ENCODE results near the gene SCAI.

SCAI gene

GRCh38 chr9:124911766-124912165, 231.6 kb downstream of the SCAI start:
- H4K20me1 ChIP-seq = no peaks in the 10 kb centered on the region
- TF ChIP-seq Cebpa-rat (IDR thresholded peaks at IDR 0.05) = no peak
- H3K27me3 ChIP-seq = no peaks in the 10 kb centered on the region
- H3K27ac ChIP-seq = no peak overlapping the region
- no peak overlapping the region for H3K9ac ChIP-seq
- H3K36me3 ChIP-seq = peaks cover 61% of the 10 kb centered on the region
- H3K9me3 ChIP-seq = no peaks in the 10 kb centered on the region
- H3K4me2 ChIP-seq = no peak overlapping the region
- no peak overlapping the region for H3K4me3 ChIP-seq
- H3K4me1 ChIP-seq = no peaks in the 10 kb centered on the region

GRCh38 chr9:124908098-124908497, 235.2 kb downstream of the SCAI start:
- no peaks in the 10 kb centered on the region for H3K4me1 ChIP-seq
- H3K4me3 ChIP-seq = no peak overlapping the region
- no peaks in the 10 kb centered on the region for H3K27me3 ChIP-seq
- H4K20me1 ChIP-seq = no peaks in the 10 kb centered on the region
- no peak overlapping the region for H3K4me2 ChIP-seq
- H3K9ac ChIP-seq = no peak overlapping the region
- no peak overlapping the region for H3K27ac ChIP-seq
- TF ChIP-seq Cebpa-rat (IDR thresholded peaks at IDR 0.05) = no peak
- no peaks in the 10 kb centered on the region for H3K9me3 ChIP-seq
- H3K36me3 ChIP-seq = peaks cover 58% of the 10 kb centered on the region

- no peak for TF ChIP-seq Cebpa-rat (IDR thresholded peaks at IDR 0.05)
- no peaks in the 10 kb centered on the region for H4K20me1 ChIP-seq
- H3K27me3 ChIP-seq = no peaks in the 10 kb centered on the region
- no peak overlapping the region for H3K4me2 ChIP-seq
- no peak overlapping the region for H3K9ac ChIP-seq
- H3K4me1 ChIP-seq = no peaks in the 10 kb centered on the region
- H3K4me3 ChIP-seq = no peak overlapping the region
- H3K36me3 ChIP-seq = peaks cover 56% of the 10 kb centered on the region
- H3K27ac ChIP-seq = no peak overlapping the region
- no peaks in the 10 kb centered on the region for H3K9me3 ChIP-seq
Measured at GRCh38 chr9:124906966-124907365, 236.4 kb downstream of the SCAI start.

DNA sequence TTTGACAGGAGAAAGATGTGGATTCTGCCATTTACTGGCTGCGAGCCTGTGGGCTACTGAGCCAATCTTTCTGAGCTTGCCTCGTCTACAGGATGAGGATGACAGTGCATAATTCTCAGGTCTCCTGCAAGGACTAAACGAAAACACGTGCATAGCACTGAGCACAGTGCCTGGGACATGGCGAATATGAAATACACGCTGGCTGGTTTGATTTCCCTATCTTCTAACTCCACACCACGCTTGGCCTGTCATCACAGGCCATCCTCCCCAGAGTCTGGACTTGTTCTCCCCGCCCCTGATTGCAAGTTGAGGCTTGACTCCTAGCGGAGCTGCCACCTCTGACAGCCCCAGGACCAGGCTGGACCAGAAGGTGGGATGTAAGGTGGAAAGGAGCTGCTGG, 243.5 kb downstream of the SCAI start:
- H3K9me3 ChIP-seq = no peaks in the 10 kb centered on the region
- no peak overlapping the region for H3K4me2 ChIP-seq
- TF ChIP-seq Cebpa-rat (IDR thresholded peaks at IDR 0.05) = no peak
- no peaks in the 10 kb centered on the region for H3K27me3 ChIP-seq
- H3K4me3 ChIP-seq = no peak overlapping the region
- H3K4me1 ChIP-seq = peaks cover 5% of the 10 kb centered on the region; the same call in 1 of the 2 replicates
- peaks cover 58% of the 10 kb centered on the region for H3K36me3 ChIP-seq
- no peak overlapping the region for H3K9ac ChIP-seq
- H4K20me1 ChIP-seq = no peaks in the 10 kb centered on the region
- H3K27ac ChIP-seq = no peak overlapping the region

DNA sequence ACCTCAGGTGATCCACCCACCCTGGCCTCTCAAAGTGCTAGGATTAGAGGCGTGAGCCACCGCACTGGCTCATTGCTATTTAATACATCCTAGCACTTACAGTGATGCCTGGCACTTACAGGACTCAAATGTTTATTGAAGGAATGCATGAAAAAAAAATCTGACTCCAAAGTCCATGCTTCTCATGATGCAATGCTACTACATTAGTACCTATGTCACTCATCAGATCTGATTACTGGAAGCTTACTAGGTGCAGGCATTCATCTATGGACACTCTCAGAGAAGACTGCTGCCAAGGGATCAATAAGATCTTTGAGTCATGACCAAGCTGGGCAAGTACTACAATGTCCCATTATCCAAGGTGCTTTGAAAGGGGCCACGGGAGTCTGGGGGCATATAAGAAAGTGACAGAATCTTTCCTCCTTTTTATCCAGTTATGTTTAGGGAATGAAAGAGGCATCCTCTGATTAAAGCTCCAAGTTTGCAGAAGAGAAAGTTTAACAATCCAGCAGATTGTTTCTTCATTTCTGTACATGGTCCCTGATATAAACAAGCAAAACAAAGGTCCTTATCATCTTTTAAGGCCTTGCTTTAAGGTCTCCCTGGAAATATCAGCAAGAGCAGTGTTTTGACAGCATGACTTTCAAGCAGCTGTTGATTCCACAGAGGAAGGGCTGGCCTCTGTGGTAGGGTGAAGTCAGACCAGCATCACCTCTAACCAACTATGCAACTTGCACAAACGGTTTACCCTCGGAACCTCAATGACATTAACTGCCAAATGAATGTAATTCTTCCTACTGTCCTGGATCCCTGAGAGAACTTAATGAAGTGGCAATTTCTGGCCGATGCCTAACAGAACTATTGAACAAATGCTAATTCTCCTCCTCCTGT, 245.5 kb downstream of the SCAI start:
- Histone ChIP-seq H4K20me1 (no peaks in the 10 kb centered on the region), H3K4me2 (no peak overlapping the region), H3K9me3 (no peaks in the 10 kb centered on the region), H3K27ac (no peak overlapping the region), H3K36me3 (peaks cover 55% of the 10 kb centered on the region), H3K4me3 (no peak overlapping the region), H3K4me1 (peaks cover 11% of the 10 kb centered on the region; the same call in 1 of the 2 replicates), H3K9ac (no peak overlapping the region), H3K27me3 (no peaks in the 10 kb centered on the region)
- TF ChIP-seq Cebpa-rat (IDR thresholded peaks at IDR 0.05) = no peak

DNA sequence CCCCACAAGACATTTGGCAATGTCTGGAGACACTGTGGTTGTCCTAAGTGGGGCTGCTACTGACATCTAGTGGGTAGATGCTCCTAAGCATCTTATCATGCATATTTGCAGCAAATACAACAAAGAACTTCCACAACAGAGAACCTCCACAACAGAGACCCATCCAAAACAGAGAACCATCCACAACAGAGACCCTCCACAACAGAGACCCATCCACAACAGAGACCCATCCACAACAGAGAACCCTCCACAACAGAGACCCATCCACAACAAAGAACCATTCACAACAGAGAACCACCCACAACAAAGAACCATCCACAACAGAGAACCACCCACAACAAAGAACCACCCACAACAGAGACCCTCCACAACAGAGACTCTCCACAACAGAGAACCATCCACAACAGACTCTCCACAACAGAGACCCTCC, 248.6 kb downstream of the SCAI start:
- Histone ChIP-seq H3K4me3 (no peak overlapping the region), H3K4me2 (peak overlapping the region; percentile 13), H3K27me3 (no peaks in the 10 kb centered on the region), H3K36me3 (peaks cover 60% of the 10 kb centered on the region), H3K27ac (peak overlapping the region; percentile 10; the same call in 1 of the 2 replicates), H3K9ac (no peak overlapping the region), H3K4me1 (peaks cover 11% of the 10 kb centered on the region; the same call in 1 of the 2 replicates), H3K9me3 (no peaks in the 10 kb centered on the region), H4K20me1 (no peaks in the 10 kb centered on the region)
- no peak for TF ChIP-seq Cebpa-rat (IDR thresholded peaks at IDR 0.05)

- H4K20me1 ChIP-seq = no peaks in the 10 kb centered on the region
- peaks cover 12% of the 10 kb centered on the region for H3K4me1 ChIP-seq
- no peaks in the 10 kb centered on the region for H3K27me3 ChIP-seq
- TF ChIP-seq Cebpa-rat (IDR thresholded peaks at IDR 0.05) = no peak
- no peaks in the 10 kb centered on the region for H3K9me3 ChIP-seq
- H3K27ac ChIP-seq = no peak overlapping the region
- H3K36me3 ChIP-seq = peaks cover 60% of the 10 kb centered on the region
- H3K9ac ChIP-seq = no peak overlapping the region
- H3K4me2 ChIP-seq = peak overlapping the region; percentile 11; the same call in 1 of the 2 replicates
- no peak overlapping the region for H3K4me3 ChIP-seq
Measured at GRCh38 chr9:124894035-124894740, 249.1 kb downstream of the SCAI start.

Data from BLaER1 (cell line).